KOPT-K1 (cell line): Measurements from ENCODE around the gene SYNJ2.

Source experiments
- H3K27ac ChIP-seq: fragments of 200-600 bp; sonication (generic); 2 replicates; pipeline ENCODE4 v1.5.1; 2016; ENCODE audit warnings: antibody characterized with exemption, mild to moderate bottlenecking, low read depth, low read length; ENCODE audit not compliant: poor library complexity, severe bottlenecking
- H3K36me3 ChIP-seq: fragments of 200-600 bp; sonication (generic); 2 replicates; pipeline ENCODE4 v1.5.1; 2017; ENCODE audit warnings: antibody characterized with exemption, mild to moderate bottlenecking, low read length, moderate library complexity; ENCODE audit not compliant: insufficient read depth
- H3K9me3 ChIP-seq: fragments of 200-600 bp; sonication (generic); 2 replicates; pipeline ENCODE4 v1.5.1; 2017; ENCODE audit warnings: antibody characterized with exemption, low read length, mild to moderate bottlenecking; ENCODE audit not compliant: insufficient read depth, poor library complexity, severe bottlenecking

The SYNJ2 gene

DNA sequence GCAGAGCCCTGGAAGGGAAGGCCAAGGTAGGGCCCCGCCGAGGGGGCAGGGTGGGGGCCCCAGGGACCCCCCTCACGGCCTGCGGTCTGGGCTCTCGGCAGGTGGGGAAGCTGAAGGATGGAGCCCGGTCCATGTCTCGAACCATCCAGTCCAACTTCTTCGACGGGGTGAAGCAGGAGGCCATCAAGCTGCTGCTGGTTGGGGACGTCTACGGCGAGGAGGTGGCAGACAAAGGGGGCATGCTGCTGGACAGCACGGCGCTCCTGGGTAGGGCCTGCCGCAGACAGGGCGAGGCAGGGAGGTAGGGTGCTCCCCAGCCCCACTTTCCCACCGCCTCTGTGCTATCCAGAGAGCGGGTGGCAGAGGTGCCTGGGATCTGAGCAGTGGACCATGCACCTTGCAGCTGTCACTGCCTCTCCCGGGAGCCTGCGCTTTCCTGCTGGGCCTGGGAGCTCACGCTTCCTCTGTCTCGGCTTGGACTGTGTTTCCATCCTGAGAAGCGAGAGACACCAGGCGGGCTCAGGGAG is 83.1 kb downstream of the SYNJ2 start:
- Histone ChIP-seq H3K27ac (no peak overlapping the region), H3K36me3 (peaks cover 79% of the 10 kb centered on the region), H3K9me3 (no peaks in the 10 kb centered on the region)

DNA sequence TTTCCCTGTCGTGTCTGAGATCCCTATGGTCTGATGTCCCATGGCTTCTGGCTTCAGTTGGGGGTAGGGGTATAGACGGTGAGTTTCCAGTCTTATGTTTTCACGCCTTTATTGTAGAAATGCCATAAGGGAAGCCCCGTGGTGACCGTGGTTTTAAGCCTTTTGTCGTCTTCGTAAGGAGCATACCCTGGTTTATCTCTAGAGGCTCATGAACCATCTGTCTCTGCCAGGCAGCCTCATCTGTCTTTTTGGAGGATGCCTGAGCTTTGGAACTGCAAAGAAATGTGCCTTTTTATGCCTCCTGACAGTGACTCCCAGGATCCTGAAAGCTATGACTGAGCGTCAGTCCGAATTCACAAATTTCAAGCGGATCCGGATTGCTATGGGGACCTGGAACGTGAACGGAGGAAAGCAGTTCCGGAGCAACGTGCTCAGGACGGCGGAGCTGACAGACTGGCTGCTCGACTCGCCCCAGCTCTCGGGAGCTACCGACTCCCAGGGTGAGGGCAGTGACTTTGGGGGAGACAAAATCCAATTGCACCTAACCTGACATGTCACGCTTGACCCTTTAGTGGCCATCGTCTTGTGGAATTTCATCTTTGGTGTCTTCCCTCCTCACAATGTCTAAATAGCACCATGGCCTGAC is 84.6 kb downstream of the SYNJ2 start:
- peaks cover 93% of the 10 kb centered on the region for H3K36me3 ChIP-seq
- H3K9me3 ChIP-seq, result no peaks in the 10 kb centered on the region
- no peak overlapping the region for H3K27ac ChIP-seq

DNA sequence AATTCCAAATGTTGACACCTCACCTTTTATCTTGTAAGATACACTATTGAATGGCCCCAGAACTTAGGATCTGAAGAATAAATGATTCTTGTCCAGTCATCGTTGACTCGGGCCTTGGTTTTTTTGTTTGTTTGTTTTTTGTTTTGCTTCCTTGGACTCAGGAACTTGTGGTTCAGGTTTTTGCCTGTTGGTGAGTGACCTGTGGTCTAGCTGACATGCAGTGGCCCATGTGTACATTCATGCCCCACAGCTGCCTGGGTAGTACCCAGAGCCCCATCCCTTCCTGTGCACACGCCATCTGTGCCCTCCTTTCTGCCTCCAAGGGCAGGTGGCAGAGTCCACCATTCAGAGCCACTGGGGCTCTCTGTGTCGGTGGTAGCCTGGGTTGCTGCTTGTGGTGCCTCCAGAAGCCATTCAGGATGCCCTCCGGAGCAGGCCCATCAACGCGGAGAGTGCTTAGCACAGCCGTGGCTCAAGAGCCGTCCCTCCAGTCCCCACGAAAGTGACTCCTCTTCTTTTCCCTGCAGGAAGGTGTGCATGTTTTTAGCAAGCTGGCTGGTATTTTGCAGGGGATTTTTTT is 85.9 kb downstream of the SYNJ2 start:
- Histone ChIP-seq H3K36me3 (peaks cover 92% of the 10 kb centered on the region), H3K9me3 (no peaks in the 10 kb centered on the region), H3K27ac (no peak overlapping the region)

DNA sequence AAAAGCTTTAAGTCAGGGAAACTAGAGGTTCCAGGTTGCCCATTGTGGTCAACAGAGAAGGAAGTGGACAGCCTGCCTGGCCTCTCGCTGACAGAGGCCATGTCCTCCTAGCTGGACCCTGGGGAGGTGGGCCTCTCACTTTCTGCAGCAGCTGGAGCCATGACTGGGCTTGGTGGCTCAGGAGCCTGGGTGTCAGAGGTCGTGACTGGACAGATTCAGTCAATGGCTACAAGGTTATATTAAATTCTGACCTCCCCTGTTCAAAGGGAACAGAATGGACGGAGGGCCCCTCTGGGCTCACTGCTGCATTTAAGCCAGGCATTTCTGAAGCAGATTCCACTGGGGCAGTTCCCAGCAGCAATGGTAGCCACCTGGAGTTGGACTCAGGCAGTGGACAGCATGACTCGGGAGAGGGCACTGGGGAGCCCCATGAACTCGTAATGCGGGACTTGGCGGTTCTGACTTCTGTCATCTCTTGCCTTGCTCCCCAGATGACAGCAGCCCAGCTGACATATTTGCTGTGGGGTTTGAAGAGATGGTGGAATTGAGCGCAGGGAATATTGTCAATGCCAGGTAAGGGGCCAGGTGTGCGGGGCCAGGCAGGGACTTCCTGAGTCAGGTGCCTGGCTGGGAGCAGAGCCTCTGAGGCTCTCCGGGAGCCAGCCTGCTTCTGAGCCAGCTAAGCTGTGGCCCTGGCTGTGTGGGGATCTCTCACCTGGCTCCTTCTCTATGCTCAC is 86.7 kb downstream of the SYNJ2 start:
- no peaks in the 10 kb centered on the region for H3K9me3 ChIP-seq
- no peak overlapping the region for H3K27ac ChIP-seq
- H3K36me3 ChIP-seq, result peaks cover 85% of the 10 kb centered on the region

DNA sequence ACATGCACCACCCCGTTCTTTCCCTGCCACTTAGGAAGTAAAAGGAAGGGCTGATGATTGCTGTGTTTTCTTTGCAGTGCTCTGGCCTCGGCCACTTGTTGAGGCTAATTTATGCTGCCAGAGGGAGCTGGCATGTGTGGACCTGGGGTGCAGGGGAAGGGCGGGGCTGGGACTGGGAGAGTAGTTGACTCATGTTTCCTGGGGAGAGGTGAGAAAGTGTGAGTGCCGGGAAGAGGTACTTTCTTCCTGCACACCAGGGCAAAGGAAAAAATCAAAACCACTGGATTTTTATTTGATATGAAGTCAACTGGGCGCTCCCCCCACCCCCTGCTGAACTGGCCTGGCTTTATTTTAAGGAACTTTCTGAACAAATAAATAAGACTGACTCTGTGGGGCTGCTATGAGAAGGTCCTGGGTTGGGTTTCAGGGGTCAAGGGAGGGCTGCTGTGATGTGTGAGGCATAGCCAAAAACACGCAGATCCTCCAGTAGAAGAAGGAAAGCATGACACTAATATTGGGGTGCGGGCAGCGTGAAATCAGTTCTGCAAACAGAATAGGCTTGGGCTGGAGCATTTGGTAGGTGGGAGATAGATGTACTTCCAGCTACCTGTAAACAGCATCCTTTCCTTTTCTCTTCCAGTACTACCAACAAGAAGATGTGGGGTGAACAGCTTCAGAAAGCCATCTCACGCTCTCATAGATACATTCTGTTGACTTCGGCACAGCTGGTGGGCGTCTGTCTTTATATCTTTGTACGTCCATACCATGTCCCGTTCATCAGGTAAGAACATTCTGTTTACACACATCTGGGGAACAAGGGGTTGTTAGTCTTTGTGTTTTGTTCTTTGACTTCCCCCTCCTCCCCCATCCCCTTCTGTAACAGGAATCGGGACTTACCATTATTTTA is 87.5 kb downstream of the SYNJ2 start:
- no peak overlapping the region for H3K27ac ChIP-seq
- H3K36me3 ChIP-seq, result peaks cover 82% of the 10 kb centered on the region
- no peaks in the 10 kb centered on the region for H3K9me3 ChIP-seq

DNA sequence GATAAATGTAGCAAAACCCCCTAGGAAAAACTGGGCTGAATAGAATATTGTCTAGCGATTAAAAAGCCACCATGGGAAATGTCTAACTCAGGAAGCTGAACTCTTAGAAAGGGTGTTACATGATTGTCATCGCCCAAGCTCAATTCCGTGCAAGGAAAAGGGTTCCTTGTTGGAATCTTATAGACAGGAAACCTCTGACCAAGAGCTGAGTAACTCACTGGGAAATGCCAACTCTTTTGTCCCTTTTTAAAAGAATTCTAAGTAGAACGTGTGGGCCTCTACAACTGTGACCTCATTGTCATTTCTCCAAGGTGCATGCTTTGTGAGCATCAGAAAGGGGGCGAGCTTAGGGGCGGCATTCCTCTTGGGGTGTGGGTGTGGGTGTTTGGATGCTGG is 88.1 kb downstream of the SYNJ2 start:
- peak overlapping the region; percentile 12 for H3K27ac ChIP-seq
- H3K9me3 ChIP-seq, result no peaks in the 10 kb centered on the region
- H3K36me3 ChIP-seq, result peaks cover 82% of the 10 kb centered on the region

DNA sequence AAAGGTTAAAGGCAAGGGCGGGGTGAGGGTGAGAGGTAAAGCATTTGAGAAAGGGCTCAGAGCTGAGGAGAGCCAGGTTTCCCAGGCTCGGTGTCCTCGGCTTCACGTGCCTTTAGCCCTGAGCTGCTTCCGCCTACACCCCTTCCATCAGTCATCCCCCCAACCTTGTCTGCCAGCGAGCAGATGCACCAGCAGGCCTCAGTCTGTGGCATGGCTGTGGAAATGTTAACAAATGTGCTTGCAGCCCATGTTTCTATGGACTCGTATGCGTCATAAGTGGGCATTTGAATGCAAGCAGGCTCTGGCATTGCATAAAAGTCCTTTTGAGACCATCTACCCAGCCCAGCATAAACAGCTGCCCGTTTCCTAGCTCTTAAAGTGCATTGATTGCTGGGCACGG is 88.8 kb downstream of the SYNJ2 start:
- H3K36me3 ChIP-seq, result peaks cover 80% of the 10 kb centered on the region
- H3K9me3 ChIP-seq, result no peaks in the 10 kb centered on the region
- peak overlapping the region; percentile 12 for H3K27ac ChIP-seq

DNA sequence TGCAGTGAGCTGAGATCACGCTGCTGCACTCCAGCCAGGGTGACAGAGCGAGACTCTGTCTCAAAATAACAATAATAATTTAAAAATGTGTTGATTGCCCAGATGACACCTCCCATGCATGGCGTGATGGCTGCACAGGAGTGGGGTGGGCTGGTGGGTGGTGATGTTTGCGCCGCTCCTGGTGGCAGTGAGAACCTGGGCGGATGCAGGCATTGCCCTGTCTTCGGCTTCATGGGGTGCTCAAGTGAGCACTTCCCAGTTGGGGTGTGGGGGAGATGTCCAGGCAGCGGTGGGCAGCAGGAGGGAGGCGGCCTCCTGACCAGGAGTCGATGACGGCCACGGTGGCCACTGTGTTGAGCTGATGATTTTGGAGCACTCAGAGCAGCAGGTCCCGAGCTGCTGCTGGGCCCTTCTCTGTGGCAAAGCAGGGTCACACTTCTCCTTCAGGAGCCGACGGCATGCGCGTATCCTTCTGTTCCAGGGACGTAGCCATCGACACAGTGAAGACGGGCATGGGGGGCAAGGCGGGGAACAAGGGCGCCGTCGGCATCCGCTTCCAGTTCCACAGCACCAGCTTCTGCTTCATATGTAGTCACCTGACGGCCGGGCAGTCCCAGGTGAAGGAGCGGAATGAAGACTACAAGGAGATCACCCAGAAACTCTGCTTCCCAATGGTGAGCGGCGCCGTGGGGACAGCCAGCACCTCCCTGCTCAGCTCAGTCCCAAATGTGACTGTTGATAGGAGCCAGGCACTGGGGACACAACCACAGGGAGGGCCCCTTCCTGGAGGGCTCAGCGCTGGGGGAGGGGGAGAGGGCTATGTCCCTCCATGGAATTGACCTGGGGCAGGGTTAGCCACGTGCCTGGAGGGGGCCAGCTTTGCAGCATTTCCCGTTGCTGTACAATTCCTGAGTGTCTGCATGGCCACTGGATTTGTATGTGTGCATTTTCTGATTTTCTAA is 89.7 kb downstream of the SYNJ2 start:
- Histone ChIP-seq H3K36me3 (peaks cover 80% of the 10 kb centered on the region), H3K27ac (peak overlapping the region; percentile 54), H3K9me3 (no peaks in the 10 kb centered on the region)

DNA sequence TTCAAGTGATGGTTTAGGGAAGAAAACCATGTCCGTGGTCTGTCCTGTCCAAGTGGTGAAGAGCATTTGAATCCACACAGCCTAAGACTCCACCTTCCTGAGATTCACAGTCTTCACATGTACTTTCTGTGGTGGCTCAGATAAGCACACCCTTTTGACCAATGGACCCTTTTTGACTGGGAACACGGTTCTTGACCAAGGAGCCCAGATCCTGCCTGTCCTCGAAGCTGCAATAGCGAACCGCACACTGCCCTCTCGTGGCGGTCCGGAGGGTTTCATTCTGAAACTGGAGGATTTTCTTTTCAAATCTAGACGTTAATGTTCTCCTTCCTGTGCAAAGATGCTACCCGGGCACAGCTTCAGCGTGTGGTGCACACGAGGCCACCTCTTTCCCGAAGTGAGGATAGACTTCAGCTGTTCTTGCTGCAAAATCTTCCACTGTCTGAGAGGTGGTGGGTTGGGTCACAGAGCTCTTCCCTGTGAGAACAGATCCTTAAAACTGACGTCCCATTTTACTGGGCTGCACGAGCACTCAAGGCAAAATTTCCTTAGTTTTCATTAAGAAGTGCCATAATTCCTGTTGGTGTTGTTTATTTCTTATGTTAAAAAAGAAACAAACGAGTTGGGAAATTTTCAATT is 90.5 kb downstream of the SYNJ2 start:
- Histone ChIP-seq H3K36me3 (peaks cover 80% of the 10 kb centered on the region), H3K27ac (peak overlapping the region; percentile 54), H3K9me3 (no peaks in the 10 kb centered on the region)

DNA sequence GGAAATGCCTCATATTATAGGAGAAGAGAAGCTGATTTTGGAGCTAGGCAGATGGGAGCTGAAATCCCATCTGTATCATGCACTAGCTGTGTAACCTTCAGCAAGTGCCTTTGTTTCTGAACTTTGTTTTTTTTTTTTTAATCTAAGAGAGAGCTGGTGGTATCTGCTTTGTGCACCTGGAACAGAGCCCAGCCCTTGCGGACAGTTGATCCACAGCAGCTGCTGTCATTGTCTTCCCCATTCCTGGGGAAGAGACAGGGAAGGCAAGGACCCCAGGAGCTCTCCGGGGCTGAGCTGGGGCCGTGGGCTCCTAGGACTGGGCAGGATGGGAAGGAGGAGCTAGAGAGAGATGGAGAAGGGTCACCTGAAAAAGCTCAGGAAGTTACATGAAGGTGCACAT is 92.1 kb downstream of the SYNJ2 start:
- no peaks in the 10 kb centered on the region for H3K9me3 ChIP-seq
- peaks cover 80% of the 10 kb centered on the region for H3K36me3 ChIP-seq
- H3K27ac ChIP-seq, result no peak overlapping the region

DNA sequence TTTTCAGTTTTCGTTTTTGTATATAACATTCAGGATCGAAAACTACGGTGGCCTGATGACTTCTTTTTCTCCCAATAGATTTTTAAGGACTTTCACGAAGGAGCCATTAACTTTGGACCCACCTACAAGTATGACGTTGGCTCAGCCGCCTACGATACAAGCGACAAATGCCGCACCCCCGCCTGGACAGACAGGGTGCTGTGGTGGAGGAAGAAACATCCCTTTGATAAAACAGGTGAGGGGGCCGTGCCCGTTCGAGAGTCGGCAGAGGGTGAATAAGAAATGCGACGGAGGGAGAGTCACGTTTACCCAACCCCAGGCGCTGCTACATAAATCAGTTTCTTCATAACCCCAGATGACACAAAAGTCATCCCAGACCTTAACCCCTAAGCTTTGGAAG is 94.9 kb downstream of the SYNJ2 start:
- Histone ChIP-seq H3K27ac (no peak overlapping the region), H3K36me3 (peaks cover 80% of the 10 kb centered on the region), H3K9me3 (no peaks in the 10 kb centered on the region)

DNA sequence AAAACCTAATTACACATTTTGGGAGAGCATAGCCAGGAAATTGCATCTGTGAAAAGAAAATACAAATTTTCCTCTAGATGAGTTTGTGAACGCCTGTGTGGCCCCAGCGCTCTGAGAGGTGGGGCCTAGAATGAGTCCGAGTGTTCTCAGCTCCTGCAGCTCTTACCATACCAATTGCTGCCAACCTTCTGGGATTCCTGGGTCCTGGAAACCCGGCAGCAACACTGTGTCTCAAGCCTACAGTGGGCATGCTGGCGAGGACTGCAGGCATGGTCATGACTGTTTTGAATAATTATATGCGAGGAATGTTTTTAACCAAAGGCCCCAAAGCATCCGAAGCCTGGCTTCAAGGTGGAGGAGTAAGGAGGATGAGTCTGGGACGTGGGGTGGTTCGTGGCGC is 96.0 kb downstream of the SYNJ2 start:
- Histone ChIP-seq H3K36me3 (peaks cover 81% of the 10 kb centered on the region), H3K9me3 (no peaks in the 10 kb centered on the region), H3K27ac (no peak overlapping the region)

DNA sequence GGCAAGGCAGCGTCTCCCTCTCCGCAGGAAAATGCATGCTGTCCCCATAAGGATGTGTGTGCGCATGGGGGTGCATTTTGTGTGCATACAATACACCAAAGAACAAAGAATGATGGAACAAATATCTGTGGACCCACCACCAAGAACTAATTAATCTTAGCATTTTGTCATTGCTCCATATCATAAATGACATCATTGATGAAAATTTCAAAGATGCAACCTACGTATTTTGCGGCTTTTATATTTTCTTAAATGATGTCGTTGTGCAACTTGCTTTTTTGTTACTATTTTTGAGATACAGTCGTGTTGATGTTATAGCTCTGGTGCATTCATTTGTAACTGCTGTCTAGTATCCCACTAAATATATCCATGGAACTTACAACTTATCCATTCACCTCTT is 96.7 kb downstream of the SYNJ2 start:
- H3K36me3 ChIP-seq, result peaks cover 88% of the 10 kb centered on the region
- H3K27ac ChIP-seq, result no peak overlapping the region
- H3K9me3 ChIP-seq, result no peaks in the 10 kb centered on the region
